ENCODE results near the gene SCN4A. TPM values are rescaled to one million over a fixed set of nuclear protein-coding genes. Genes with fewer than 3 reads are reported as not detected.
A peak's percentile ranks its signal among the peaks of the same experiment; 100 is the strongest.

The SCN4A gene
- polyA plus RNA-seq, 2 of the 4 experiments (the other 2 are of a cell fraction), result 0.03 to 0.06 TPM

DNA sequence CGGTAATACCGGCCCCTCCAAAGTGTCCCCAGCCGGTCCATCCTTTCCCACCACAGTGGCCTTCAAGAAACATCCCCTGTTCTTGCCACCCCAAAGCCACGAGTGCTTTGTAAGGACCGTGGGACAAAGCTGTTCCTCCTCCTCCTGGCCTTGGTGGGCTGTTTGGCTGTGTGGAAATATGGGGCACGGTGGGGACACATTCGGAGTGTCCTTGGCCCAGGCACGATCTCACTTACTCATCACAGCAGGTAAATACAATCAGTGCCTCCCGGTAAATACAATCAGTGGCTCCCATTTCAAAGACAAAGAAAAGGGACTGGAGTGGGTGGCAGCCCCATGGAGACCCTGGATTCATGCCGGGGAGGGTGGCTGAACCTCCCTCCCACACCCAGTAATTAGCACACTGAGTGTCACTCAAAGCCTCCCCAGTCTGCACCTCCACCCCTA is 10.4 kb downstream of the SCN4A start:
- H3K4me3 ChIP-seq, result no peak overlapping the region
- H3K27ac ChIP-seq, result no peak overlapping the region
- 74% methylated on average over 10 of the region's 10 CpGs for WGBS (ENCODE audit: missing lambda C conversion rate)
- FAIRE-seq, result no peak
- TF ChIP-seq KDM5A (IDR thresholded peaks at IDR 0.05), result no peak
- no peak for TF ChIP-seq EHMT2 (IDR thresholded peaks at IDR 0.05; ENCODE audit: low read depth)
- no peak for TF ChIP-seq CHD2 (IDR thresholded peaks at IDR 0.05; ENCODE audit: low read length, partially characterized antibody)
- TF ChIP-seq TP53 (CRISPR knock-in tag; IDR thresholded peaks at IDR 0.05), result no peak
- no peak for TF ChIP-seq FOSB (CRISPR knock-in tag; IDR thresholded peaks at IDR 0.05)
- no peak for TF ChIP-seq EHF (CRISPR knock-in tag; IDR thresholded peaks at IDR 0.05)
- no peak for TF ChIP-seq GATA3 (IDR thresholded peaks at IDR 0.05; ENCODE audit: borderline replicate concordance)
- TF ChIP-seq MAZ (IDR thresholded peaks at IDR 0.05; ENCODE audit: borderline replicate concordance, low read depth, low read length), result no peak
- TF ChIP-seq FOXS1 (CRISPR knock-in tag; IDR thresholded peaks at IDR 0.05), result no peak
- TF ChIP-seq POLR2A (IDR thresholded peaks at IDR 0.05; ENCODE audit: low read length), result no peak
- TF ChIP-seq KDM1A (IDR thresholded peaks at IDR 0.05; ENCODE audit: low read depth), result no peak
- H3K9me3 ChIP-seq, result no peaks in the 10 kb centered on the region
- DNase-seq (ENCODE audit: low read depth in 1 of 2, low spot score in 1 of 2), result no peak
- ATAC-seq, result no peak; a peak in 1 of 6 replicates
- ChIA-PET POLR2A (interaction anchor here (0.6 to 1.7 kb wide), 3 partner anchors 54 to 543 kb away, joined by 4 to 9 read pairs (median 6); no protein-coding TSS in a partner anchor), CTCF (interaction anchor here (1.2 to 2.1 kb wide), 4 partner anchors 22 to 63 kb away, joined by 3 to 8 read pairs (median 6); partner anchors contain the start of gene GH1)
- H3K4me1 ChIP-seq, result peaks cover 10% of the 10 kb centered on the region; the same call in 2 of the 3 replicates
- no peak overlapping the region for H3K4me2 ChIP-seq

- no peak for TF ChIP-seq CHD4 (IDR thresholded peaks at IDR 0.05; ENCODE audit: borderline replicate concordance)
- 0 out of 4 replicates have a peak, but pooled peaks of 1 of the 2 experiments have one; percentile 12 for TF ChIP-seq CEBPB (IDR thresholded peaks at IDR 0.05)
- CTCF ChIA-PET, result interaction anchor here (0.6 to 2.1 kb wide), 11 partner anchors 9 to 604 kb away, joined by 3 to 9 read pairs (median 5); partner anchors contain the start of gene GH1
- peaks cover 10% of the 10 kb centered on the region; the same call in 2 of the 3 replicates for H3K4me1 ChIP-seq
- peak overlapping the region; percentile 23 to 66; a peak in 5 of 6 replicates for H3K27ac ChIP-seq
- H3K4me3 ChIP-seq, result peak overlapping the region; percentile 43
- peak overlapping the region; percentile 95 for H3K4me2 ChIP-seq
- FAIRE-seq (no peak), ATAC-seq (peak; percentile 60 to 85), DNase-seq (ENCODE audit: low read depth in 1 of 2, low spot score in 1 of 2) (peak; percentile 83 to 90)
- WGBS (ENCODE audit: missing lambda C conversion rate), result 23% methylated on average over 26 of the region's 37 CpGs
- POLR2A ChIA-PET, result interaction anchor here (0.6 to 1.7 kb wide), 3 partner anchors 55 to 544 kb away, joined by 4 to 9 read pairs (median 6); no protein-coding TSS in a partner anchor
- no peaks in the 10 kb centered on the region for H3K9me3 ChIP-seq
Measured at GRCh38 chr17:63961355-63962212, 11.1 kb downstream of the SCN4A start.

GRCh38 chr17:63960430-63960829 is 12.3 kb downstream of the SCN4A start:
- Histone ChIP-seq H3K4me2 (no peak overlapping the region), H3K9me3 (no peaks in the 10 kb centered on the region), H3K27ac (no peak overlapping the region), H3K4me3 (no peak overlapping the region), H3K4me1 (peaks cover 10% of the 10 kb centered on the region; the same call in 2 of the 3 replicates)
- ChIA-PET POLR2A (no interaction called here), CTCF (interaction anchor here (0.9 to 2.1 kb wide), 8 partner anchors 8 to 75 kb away, joined by 3 to 9 read pairs (median 6); partner anchors contain the start of gene GH1)
- WGBS (ENCODE audit: missing lambda C conversion rate), result 86% methylated on average over 7 of the region's 7 CpGs
- no peak for ATAC-seq
- FAIRE-seq, result no peak
- TF ChIP-seq USF2 (IDR thresholded peaks at IDR 0.05), result no peak
- TF ChIP-seq HOXB13 (CRISPR knock-in tag; IDR thresholded peaks at IDR 0.05; ENCODE audit: low read depth), result no peak
- TF ChIP-seq HDAC2 (IDR thresholded peaks at IDR 0.05), result no peak
- TF ChIP-seq E2F6 (IDR thresholded peaks at IDR 0.05; ENCODE audit: borderline replicate concordance, low read depth), result no peak
- TF ChIP-seq MAZ (IDR thresholded peaks at IDR 0.05; ENCODE audit: borderline replicate concordance, low read depth, low read length), result no peak
- TF ChIP-seq CHD2 (IDR thresholded peaks at IDR 0.05; ENCODE audit: low read length, partially characterized antibody), result no peak
- no peak for DNase-seq (ENCODE audit: low read depth in 1 of 2, low spot score in 1 of 2)
